GM10847 (cell line): Measurements from ENCODE around the gene HECW1.

Experiments used
- POLR2A ChIP-seq: IDR thresholded peaks from 2 replicates; pipeline ENCODE4 v1.6.1; 2011; ENCODE audit not compliant: insufficient read length; ENCODE audit errors: extremely low read depth

HECW1 gene

GRCh38 chr7:43511769-43512515, 399.5 kb downstream of the HECW1 start:
- TF ChIP-seq POLR2A: no peak

GRCh38 chr7:43513251-43513650, 400.8 kb downstream of the HECW1 start:
- TF ChIP-seq POLR2A: no peak

- no peak for TF ChIP-seq POLR2A
These were observed 404.3 kb downstream of the HECW1 start for GRCh38 chr7:43516581-43517342.

GRCh38 chr7:43517464-43517863, 405.0 kb downstream of the HECW1 start:
- no peak for TF ChIP-seq POLR2A

GRCh38 chr7:43520201-43520600, 407.8 kb downstream of the HECW1 start:
- TF ChIP-seq POLR2A: no peak

DNA sequence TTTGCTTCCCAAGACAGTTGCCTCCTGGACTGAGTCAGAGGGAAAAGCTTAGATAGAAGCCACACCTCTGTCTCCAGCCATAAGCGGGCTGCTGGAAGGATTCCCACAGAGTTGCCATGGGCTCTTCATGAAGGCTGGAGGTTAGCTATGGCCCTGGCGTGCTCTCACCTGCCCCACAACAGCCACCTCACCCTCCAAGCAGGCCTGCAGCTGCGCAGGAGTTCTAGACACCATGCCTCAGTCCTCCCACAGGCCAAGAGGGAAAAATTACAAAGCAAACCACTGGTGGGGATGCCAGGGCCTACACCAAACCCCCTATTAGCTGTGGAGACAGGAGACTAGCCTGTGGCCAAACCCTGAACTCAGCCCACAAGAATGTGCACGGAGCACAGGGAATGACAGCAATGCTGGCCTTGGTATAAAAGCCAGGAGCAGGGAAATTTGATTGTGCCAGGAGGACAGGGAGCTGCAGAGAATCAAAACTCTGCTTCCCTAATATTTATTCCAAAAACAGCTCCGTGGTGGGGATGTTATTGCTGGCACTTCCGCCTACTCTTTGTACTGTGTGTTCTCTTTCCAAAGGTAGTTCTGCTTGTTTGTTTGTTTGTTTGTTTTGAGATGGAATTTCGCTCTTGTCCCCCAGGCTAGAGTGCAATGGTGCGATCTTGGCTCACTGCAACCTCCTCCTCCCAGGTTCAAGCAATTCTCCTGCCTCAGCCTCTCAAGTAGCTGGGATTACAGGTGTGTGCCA, 410.1 kb downstream of the HECW1 start:
- no peak for TF ChIP-seq POLR2A

GRCh38 chr7:43528576-43529354, 416.3 kb downstream of the HECW1 start:
- no peak for TF ChIP-seq POLR2A

- no peak for TF ChIP-seq POLR2A
These were observed 418.3 kb downstream of the HECW1 start for GRCh38 chr7:43530553-43531410.

DNA sequence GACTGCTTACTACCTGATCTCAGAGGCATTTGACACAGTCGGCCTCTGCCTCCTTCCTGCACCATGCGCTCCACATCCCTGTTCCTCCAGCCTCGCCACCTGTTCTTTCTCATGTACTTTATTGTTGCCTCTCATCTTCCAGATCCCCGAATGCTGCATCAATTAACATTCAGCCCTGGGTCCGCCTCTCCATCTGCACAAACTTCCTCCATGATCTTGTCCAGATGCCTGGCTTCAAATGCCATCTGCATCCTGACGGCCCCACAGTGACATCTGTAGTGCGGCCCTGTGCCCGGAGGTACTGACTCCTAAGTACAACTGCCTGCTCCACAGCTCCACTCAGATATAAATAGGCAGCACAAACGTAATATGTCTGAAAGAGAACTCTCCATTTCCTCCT, 419.3 kb downstream of the HECW1 start:
- TF ChIP-seq POLR2A: no peak

- no peak for TF ChIP-seq POLR2A
These were observed 421.5 kb downstream of the HECW1 start for GRCh38 chr7:43533801-43534479.

GRCh38 chr7:43535031-43535451, 422.6 kb downstream of the HECW1 start:
- TF ChIP-seq POLR2A: no peak

DNA sequence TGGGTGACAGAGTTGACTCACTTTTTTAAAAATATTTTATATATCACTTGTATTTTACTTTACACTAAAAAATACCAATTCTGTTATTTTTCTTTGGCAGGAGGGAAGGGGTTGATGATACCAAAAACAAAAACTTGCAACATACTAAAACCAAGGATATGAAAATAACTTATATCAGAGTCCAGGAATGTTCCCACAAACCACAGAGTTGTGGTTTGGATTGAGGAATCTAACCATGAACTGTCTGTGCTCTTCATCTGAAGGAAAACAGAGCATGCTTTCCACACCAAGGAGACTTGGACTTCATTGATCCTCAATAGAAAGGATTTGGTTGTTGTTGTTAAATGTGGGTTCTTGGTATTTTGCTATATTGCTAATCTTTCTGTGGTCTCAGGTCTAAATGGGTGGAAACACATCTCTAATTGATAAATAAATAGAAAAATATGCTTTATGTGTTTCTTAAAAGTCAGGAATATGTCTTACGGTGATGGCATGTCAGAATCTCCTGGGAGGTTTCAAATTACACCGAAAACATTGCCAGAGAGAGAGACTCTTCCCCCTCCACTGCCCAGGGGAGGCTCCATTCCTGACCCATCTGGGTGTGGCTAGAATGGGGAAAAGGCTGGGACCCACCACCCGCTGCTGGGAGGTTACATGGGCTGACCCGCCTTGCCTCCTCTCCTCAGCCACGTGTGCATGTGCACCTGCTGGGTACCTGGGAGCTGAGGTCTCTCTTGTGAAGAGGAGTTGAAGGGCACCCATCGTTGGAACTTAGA, 423.6 kb downstream of the HECW1 start:
- TF ChIP-seq POLR2A: no peak

DNA sequence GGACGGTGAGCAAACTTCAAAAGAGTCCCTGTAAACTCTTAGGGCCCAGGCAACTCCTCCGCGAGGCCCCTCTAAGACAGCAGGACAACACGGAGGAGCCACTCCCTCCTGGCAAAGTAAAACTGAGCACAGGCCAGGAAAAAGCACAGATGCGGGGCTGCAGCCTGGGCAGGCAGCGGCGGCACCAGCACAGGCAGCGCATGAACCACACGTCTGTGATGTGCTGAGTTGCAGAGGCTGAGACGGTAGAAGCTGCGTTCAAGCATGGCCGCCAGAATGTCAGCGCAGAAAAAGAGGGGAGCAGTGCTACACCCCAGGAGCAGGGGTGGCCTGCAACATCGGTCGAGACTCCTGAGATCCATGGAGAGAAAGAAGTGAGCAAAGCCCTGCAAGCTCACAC, 424.3 kb downstream of the HECW1 start:
- no peak for TF ChIP-seq POLR2A
